ENCODE results near the gene VRK2.

The VRK2 gene

DNA sequence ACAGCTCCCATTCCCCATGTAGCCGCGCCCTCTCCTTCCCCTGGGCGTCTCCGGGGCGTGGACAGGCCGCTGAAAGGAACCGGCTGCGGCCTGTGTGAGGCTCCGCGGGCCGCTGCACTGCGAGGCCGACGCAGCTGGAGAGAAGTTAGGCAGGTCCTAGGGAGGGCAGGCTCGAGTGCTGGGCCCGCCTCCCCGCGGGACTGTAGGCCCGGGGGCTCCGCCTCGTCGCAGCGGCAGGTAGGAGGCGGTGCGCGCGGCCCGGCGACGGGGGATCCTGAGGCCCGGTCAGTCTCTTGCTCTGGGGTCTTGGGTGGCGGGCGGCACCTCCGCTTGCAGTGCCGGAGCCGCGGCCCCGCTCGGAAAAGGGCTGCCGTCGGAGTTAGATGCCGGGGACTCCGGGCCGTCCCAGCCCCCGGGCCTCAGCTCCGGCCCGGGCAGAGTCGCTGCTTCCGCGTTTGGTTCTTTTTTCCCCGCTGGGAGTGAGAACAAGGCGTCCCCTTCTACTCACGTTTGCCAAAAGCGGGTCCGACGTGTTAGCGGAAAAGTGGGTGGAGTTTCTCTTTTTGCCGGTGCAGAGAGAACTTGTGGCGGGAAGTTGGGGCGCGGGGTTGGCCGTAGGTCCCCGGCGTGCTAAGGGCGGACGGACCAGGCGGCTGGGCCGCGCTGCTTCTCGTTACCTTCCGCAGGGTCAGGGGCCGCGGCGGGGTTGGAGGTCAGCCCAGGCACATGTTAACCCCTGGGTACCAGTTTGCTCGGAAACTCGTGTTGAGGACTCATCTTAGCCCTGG lies at the start of gene VRK2:
VRK2 (plus strand) TSS at position 222 of the 788 bp plus-strand sequence. CDS start 2,026 bp downstream, outside the sequence.
- DNase-seq, result peak; percentile 67

DNA sequence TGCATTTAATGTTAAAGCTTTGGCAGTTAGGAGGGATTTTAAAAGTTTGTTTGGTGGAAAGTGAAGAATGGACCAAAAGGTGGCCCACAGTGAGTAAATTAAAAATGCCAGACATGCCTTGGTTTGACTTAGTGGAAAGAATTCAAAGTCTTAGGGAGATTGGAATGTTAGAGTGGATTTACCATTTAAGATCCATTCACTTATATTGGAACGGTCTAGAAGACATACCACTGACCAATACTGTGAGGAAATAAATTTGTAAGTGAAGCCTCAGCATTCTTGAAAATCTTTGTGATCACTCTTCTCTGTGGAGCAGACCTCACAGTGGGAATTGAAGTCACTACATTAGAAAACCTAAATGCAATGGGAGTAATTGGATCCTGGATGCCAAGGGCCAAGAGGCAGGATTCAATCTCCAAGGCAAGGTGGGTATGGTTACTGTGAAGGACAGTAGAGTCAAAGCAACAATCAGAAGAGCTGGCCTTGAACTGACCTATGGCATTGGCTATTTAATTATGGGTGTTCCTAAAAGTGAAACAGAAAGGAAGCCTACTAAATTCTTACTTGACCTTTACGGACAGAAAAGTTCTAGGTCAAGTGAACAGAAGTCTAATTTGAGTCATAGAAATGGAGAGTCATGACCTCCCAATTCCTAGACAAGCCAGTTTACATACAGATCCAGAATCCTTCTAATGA lies 40.2 kb upstream of the VRK2 start:
- no peak for DNase-seq

DNA sequence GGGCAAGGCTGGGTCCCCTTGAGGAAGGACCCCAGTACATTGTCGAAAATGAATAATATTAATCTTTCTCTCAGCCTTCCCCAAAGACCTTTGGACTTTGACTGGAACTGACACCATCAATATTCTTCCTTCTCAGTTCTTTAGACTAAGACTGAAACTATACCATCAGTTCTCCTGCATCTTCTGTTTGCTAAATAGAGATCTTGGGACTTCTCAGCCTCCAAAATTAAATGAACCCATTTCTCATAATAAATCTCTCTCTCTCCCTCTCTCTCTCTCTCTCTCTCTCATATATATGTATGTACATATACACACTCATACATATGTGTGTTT lies 39.7 kb upstream of the VRK2 start:
- DNase-seq, result no peak

DNA sequence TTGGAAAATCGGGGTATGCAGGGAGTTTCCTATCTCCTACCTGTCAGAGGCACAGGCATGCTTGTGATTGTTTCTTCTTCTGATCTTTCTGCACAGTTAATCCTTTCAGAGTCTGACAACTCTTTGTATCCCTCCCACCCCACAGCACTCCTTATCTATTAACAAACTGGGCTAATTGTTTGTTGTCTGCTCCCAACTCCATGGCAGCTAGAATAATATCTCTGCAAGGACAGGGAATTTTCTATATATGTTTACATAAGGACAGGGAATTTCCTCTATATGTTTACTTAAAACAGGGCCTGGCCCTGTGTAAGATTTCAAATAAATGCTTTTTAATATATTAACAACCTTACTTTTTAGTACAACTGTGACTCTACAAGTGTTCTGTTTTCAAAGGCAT lies 36.0 kb upstream of the VRK2 start:
- no peak for DNase-seq

DNA sequence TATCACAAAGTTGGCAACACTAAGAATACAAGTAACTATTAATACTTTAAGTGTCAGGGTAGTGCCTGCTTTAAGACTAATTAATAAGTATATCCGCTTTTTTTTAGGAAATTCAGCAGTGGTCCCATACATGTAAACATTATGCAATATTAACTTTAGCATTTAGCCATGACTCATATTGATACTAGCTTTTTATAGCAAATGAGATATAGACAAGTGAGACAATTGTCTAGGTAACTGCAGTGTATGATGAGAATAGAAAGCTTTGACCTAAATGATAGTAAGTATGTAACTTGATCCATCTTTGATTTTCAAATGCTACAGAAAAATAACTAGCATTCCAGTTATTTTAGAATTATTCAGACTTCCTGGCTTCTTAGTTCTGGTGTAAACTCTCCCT lies 27.4 kb upstream of the VRK2 start:
- no peak for DNase-seq

DNA sequence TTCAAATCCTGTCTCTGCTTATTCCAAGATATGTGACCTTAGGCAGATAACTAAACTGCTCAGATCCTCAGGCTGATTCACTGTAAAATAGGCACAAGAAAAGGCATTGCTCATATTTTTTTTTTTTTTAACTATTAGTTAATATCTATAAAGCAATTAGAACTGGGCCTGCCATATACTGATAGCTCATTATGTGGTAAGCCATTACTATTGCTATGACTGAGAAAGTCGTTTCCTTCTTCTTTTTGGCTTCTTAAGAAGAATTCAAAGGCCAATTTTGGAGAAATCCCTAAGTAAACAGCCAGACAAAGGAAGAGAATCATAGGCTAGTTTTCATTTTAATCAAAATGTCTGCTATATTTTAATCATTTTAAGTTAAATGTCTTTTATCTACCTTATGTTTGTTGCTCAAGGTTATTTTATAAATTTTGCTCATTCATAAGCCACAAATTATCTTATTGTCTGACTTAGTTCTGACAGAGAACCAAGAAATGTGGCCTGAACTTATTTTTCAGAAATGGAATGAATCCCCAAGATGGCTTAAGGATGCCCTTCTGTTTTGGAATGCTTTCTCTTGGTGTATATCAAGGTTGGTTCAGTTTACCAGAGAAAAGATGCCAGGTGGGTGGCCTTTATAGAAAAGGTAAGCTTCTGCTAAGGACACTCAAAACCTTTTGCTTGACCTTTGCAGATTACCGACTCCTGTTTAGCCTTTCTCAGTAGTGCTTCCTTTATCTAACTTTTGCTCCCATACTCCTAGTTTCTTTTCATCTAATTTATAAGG lies 21.3 kb upstream of the VRK2 start:
- no peak for DNase-seq

DNA sequence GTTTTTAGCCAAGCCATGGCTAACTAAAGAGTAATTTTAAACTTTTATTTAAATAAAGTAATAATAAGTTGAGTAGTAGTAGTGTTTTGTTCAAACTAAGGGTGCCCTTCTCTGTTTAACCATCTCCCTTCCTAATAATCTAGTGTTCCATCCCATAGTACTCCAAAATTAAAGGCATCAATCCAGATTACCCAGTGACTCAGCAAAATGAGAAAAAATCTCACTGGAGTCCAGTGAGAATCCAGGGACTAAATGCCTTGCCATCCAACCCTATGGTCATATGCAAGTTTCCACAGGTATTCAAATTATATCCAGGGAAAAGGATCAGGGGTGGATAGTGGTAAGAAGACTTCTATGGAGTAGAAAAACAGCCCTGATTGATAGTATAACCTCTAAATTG lies 19.6 kb upstream of the VRK2 start:
- DNase-seq, result no peak

DNA sequence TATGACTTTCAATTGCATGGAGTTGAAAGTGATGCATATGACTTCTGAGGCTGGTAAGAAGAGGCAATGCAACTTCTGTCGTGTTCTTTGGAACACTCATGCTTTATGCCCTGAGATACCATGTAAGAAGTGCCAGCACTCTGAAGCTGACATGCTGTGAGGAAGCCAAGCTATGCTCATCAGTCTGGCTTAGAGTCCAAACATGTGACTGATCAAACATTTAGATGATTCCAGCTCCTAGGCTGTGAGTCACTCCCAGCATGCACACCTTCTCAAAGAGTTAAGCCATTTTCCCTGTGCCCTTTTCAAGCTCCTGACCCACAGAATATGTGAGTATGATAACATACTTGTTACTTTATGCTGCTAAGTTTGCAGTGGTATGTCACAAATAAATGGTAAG lies 15.8 kb upstream of the VRK2 start:
- no peak for DNase-seq

DNA sequence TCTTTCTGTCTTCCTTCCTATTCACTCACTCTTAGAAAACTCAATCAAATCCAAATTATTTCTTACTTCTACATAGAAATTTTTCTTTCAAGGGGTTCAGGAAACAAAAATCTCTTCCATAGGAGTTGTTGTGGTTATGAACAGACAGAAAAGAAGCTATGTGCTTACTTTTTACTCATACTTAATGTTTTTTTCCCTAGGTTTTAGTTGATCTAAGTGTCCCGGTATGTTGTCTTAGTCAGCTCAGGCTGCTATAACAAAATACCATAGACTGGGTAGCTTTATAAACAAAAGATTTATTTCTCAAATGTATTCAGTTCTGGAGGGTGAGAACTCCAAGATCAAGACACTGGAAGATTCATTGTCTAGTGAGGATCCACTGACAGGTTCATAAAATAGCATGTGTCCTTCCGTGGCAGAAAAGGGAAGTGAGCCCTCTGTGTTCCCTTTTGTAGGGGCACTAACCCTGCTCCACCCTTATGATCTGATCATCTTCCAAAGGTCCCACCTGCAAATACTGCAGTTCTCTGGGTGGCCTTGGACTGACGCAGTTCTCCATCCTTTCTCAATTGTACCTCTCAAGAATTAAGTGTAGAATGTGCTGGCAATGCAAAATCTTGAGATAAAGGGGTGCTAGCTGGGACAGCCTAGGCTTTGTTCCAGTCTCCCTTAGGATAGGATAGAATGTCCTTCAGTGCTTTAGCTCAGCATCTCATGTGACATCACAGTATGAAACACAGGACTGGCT lies 14.4 kb upstream of the VRK2 start:
- no peak for DNase-seq

DNA sequence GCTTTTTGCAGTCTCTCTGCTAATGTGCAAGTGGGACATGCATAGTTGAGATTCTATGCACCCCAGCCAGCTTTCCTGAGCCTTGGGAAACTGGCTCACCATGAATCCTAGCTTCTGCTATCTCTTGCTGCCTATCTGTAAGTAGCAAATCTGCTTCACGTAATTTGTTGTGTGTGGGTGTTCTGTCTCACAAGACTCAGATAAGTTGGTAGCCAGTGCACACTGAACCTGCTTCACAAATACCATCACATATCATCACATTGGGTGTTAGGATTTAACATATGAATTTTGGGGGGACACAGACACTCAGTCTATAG lies 13.9 kb upstream of the VRK2 start:
- DNase-seq, result no peak

DNA sequence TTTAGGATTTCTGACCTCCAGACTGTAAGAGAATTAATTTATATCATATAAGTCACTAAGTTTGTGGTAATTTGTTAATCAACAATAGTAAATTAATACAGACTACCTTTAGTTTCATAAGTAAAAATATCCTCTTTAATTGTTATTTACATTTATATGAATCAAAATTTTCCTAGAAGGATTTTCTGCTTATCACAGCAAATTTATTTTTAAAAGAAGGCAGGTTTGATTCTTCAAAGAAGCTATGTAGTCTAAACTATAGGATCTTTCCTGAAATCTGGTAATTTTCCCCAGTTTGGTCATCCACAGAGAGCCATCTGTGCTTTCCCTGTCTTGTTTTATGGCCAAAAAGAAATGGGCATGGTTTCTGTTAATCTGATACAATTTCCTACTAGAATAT lies 13.1 kb upstream of the VRK2 start:
- no peak for DNase-seq

DNA sequence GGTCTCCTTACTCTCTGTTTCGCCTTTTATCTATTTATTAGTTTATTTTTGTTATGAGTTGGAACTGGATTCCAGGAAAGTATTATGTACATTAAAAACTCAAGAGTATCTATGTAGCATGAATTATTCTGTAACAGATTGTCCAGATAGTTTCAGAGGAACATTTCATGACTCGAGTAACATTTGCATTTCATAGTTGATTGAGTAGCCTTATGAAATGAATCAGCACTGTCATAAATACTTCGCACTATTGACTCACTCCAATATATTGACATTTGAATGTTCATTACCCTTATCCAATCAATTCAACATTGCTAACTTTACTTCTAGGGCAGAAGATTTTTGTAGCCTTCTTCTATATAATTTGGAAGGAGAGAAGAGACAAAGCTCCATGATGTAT lies 11.3 kb upstream of the VRK2 start:
- no peak for DNase-seq

DNA sequence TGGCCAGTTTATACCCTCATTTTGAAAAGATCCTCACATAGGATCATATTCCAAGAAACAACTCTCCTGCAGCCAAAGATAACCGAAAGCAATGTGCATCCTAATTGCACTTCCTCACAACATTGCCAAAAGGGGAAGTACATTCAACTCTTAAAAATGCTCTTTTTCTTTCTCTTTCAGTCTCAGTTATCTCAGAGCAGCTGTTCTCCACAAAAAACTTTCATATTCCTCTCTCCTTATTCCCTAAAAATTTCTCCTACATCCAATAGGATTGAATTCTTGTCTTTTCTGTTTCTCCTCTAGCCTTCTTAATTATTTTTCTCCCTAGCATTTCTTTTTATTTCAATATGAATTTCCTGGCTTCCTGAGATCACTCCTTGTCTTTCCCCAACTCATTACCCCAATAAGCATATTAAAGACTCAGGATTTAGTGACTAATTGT lies 7.4 kb upstream of the VRK2 start:
- DNase-seq, result peak; percentile 7

DNA sequence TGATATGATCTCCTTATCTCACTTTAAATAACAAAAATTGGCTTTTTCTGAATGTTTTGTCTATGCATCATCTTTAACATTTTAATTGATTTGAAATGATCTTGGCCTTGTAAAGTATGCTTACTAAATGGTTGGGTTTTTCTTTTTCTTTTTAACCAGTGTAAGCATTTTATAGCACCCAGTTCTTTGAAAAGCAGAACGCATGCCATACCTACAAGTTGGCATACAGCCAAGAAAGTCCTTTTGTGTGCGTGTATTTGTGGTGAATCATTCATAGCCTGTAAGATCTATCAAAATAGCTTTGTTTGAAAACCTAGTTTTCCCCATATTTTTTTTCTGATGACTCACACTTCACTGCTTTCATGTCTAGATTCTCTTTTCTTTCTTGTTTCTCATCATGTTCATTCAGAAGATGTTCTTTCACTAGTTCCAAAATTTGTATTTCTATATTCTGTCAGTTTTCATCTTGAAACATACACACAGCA lies 4.1 kb upstream of the VRK2 start:
- peak; percentile 24 for DNase-seq

DNA sequence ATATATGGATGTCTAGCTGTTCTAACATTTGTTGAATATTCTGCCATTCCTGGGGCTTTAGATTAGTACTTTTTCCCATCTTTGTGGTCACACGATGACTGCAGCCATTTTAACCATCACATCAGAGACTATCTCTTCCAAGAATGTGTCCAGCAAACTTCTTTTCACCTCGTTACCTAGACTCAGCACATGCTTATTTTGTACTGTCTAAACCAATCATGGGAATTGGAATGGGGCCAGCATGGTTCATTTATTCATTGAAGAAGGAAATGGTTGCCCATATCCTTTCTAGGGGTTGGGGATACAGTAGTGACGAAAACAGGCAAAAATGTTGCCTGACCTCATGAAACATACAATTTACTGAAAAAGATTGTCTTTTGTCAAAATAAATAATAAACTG lies 2.5 kb upstream of the VRK2 start:
- no peak for DNase-seq

DNA sequence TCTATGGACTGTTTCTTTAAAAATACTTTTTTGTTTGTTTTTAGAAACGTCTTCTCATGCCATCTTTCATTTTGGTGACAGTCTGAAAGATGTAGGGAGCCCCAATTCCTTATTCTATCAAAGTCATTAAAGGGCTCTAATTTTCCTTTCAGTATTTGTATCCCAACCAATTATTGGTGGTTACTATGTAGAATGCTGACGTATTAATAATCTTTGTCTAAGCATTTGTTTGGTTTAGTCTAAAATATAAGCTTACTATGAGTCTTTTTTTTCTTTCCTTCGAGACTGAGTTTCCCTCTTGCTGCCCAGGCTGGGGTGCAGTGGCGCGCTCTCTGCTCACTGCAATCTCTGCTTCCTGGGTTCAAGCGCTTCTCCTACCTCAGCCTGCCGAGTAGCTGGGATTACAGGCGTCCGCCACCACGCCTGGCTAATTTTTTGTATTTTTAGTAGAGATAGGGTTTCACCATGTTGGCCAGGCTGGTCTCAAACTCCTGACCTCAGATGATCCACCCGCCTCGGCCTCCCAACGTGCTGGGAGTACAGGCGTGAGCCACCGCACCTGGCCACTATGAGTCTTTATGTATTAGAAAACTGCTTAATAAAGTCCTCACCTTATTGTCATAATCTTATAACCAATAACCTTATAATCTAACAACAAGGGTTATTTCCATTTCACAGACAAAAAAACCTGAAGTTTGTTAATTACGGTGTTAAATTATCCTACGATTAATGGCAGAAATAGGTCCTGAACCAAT lies 849 bp upstream of the VRK2 start:
- no peak for DNase-seq

DNA sequence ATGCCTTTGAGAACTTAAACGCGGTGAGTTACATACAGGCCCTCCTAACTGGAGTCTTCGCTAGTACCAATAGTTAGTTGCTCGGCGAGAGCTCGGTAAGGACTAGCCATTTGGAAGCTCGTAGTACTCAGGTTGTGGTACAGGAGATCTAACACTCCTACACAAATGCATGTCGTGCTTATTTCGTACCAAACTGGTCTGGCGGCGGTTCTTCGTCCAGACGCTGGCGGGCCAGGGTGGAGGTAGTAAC lies 346 bp upstream of the VRK2 start:
- no peak for DNase-seq

DNA sequence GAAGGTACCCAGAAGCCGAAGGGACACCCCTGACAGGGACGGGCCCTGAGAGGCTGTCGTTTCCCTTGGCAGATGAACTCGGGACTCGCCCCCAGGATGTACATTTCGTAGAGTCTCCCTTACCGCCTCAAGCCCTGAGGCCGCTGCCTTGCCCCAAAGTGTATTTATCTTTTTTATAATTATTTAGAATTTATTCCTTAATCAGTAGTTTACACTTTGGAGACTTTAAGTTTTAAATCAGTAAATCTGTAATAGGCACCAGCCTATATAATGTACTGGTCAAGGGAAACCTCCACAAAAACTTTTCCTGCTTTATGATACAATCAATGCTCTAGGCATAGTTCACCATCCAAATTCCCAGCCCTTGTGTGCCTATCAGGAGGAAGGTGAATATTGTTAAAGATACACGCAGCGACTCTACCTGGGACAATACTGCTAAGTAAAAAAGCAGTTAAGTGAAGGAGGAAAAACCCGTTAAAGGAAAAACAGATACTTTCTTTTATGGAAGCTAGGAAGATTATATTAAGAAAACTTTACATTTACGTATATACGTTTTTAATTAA lies 848 bp downstream of the VRK2 start:
- DNase-seq, result no peak

DNA sequence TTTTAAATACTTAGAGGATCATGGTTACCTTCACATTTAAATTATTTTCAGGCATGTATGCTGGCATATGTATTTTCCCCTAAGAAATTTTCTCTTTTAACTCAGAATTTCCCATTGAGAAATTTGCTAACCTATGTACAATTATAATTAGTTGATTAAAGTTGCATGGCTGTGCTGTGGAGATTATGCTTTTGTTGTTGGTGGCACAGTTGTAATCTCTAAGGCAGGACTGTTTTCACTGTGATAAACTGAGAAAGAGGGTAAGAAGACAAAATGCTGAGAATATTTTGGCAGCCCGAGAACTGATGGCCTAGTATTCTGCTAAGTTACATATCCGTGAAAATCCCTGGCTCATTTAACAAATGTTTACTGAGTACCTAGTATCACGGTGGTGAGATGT lies 1.4 kb downstream of the VRK2 start:
- DNase-seq, result no peak

DNA sequence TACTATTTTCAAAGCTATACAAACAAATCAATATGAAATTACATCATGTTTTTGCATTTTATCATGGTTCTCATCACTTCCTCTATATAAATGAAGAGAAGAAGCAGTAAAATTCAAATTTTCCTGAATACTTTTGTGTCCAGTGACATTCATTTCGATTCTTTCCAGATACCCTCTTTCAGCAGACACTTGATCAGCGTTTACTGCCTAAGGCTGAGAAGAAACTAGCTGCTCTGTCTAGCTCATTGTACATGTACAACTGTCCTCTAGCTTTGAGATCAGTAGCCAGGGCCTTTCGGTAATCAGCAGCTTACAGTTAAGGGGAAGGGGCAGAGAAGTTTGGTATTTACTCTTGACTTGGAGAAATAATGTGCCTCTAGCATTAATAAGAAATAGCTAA lies 4.8 kb downstream of the VRK2 start:
- no peak for DNase-seq

DNA sequence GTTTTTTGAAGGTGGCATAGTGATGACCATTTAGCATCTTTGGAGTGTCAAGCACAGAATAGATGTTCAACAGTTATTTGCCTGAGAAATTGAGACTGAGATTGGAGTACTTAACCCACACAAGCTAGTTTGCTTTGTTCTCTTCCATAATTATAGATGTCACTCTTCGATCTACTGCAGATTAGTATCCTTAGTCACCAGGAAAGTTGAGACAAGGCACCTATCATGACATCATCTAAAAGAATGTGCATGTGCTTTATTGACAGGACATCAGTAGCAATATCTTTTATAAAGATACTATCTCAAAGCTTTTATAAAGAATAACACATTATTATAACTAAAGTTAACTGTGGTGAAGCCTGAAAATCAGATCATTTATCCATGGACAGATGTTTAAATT lies 6.4 kb downstream of the VRK2 start:
- no peak for DNase-seq

DNA sequence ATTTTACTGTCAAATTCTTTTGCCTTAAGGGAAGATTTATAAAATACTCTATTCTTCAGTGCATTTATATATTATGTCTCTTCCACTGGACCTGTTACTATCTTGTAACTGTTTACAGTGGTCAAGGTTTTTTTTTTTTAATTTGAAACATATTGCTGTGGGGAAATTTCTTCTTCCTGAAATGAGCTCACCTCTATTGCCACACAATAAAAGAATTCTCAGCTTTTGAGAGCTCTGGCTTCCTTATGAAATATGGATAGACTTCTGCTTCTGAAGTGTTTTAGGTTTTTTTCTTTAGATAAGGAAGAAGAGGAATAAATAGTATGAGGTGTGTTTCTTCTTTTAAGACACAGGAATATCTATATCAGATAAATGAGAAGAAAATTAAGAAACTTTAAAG lies 7.7 kb downstream of the VRK2 start:
- no peak for DNase-seq

All from amniotic stem cell (primary cell).